Activated effector memory CD4-positive, alpha-beta T cell treated with anti-CD3 and anti-CD28 coated beads, Interleukin-2, amount 50 U/mL, for 16 hours (primary cell): ENCODE data around the gene TMEM106C.
A peak's percentile ranks its signal among the peaks of the same experiment; 100 is the strongest.

Experiments
- DNase-seq: peaks from one replicate; pipeline ENCODE4 v3.0.0-alpha.2; 2020

The TMEM106C gene, protein sequence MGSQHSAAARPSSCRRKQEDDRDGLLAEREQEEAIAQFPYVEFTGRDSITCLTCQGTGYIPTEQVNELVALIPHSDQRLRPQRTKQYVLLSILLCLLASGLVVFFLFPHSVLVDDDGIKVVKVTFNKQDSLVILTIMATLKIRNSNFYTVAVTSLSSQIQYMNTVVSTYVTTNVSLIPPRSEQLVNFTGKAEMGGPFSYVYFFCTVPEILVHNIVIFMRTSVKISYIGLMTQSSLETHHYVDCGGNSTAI

GRCh38 chr12:47963340-47964040 lies at the start of gene TMEM106C:
Gene TMEM106C (plus strand): TSS chr12:47963596. CDS start chr12:47964237, 641 bp downstream.
- peak; percentile 96 for DNase-seq

- peak; percentile 41 for DNase-seq
Measured at GRCh38 chr12:47920913-47921312, 42.5 kb upstream of the TMEM106C start.

- no peak for DNase-seq
Measured at GRCh38 chr12:47921907-47922306, 41.5 kb upstream of the TMEM106C start.

GRCh38 chr12:47927346-47927745 lies 36.0 kb upstream of the TMEM106C start:
- DNase-seq = peak; percentile 17

DNA sequence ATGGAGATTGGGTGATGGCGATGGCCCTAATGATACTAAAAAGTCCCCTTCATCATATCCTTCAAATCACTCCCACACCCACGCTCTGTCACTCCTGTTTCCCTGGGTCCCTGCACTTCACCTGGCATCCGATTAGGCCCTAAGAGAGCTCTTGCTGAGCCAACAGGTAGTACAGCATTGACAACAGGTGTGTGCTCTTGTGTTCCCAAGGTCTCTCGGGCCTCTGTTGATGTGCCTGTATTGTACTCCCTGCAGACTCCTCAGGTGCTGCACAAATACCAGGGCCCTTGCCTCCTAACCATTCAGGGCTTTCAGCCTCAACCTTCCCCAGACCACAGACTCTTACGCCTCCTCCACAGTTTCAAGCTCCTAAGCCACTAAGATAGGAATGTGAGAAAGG lies 32.8 kb upstream of the TMEM106C start:
- peak; percentile 19 for DNase-seq

- DNase-seq = no peak
Measured at GRCh38 chr12:47931187-47931586, 32.2 kb upstream of the TMEM106C start.

GRCh38 chr12:47935184-47935583 lies 28.2 kb upstream of the TMEM106C start:
- peak; percentile 62 for DNase-seq

DNA sequence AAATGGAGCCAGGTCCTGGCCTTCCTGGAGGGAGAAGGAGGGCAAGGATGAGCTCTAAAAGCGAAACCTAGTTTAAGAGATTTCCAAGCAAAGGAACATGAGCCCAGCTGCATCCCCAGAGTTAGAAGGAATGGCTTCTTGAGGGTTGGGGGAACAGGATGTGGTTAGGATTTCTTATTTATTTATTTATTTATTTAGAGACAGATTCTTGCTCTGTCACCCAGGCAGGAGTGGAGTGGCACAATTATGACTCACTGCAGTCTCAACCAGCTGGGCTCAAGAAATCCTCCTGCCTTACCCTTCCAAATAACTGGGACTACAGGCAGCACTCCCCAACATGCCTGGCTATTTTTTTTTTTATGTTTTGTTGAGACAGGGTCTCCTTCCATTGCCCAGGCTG lies 25.3 kb upstream of the TMEM106C start:
- DNase-seq = no peak

- DNase-seq = peak; percentile 39
Measured at GRCh38 chr12:47938594-47938993, 24.8 kb upstream of the TMEM106C start.

GRCh38 chr12:47939009-47939601 lies 24.3 kb upstream of the TMEM106C start:
- DNase-seq = peak; percentile 16

- peak; percentile 62 for DNase-seq
Measured at GRCh38 chr12:47940773-47941474, 22.5 kb upstream of the TMEM106C start.

GRCh38 chr12:47941475-47941780 lies 22.0 kb upstream of the TMEM106C start:
- DNase-seq = no peak

DNA sequence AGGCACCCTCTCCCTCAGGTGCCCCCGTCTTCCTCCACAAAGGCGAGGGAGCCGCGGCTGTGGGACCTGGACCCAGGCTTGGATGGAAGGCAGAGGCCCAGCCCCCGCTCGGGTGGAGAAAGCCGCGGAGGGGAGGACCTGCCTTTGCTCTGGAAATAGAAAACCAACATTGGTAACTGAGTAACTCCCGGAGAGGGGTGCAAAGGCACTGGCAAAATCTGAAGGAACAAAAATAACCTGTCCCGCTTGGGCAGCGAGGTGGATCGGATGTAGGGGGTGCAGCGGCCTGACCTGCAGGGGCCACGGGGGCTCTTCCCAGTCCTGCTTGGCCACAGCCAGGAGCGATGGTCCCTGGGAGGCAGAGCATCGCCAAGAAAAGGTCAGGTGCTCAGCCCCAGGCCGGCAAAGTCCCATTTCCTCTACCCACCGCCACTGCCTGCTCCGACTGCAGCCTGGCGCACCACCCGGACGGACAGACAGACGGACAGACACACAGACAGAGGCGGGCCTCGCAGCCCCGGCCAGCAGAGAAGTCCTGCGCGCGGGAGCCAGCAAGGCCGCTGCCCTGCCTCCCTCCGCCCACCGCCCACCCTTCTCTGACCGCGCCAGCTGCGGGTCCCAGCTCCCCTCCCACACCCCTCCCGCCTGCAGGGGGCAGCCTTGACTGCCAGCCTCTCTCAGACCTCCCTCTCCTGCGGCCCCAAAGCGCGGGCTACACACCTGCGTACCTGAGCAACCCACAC lies 21.4 kb upstream of the TMEM106C start:
- peak; percentile 81 for DNase-seq

GRCh38 chr12:47942614-47943225 lies 20.7 kb upstream of the TMEM106C start:
- DNase-seq = peak; percentile 53

GRCh38 chr12:47943623-47944340 lies 19.6 kb upstream of the TMEM106C start:
- peak; percentile 46 for DNase-seq

DNA sequence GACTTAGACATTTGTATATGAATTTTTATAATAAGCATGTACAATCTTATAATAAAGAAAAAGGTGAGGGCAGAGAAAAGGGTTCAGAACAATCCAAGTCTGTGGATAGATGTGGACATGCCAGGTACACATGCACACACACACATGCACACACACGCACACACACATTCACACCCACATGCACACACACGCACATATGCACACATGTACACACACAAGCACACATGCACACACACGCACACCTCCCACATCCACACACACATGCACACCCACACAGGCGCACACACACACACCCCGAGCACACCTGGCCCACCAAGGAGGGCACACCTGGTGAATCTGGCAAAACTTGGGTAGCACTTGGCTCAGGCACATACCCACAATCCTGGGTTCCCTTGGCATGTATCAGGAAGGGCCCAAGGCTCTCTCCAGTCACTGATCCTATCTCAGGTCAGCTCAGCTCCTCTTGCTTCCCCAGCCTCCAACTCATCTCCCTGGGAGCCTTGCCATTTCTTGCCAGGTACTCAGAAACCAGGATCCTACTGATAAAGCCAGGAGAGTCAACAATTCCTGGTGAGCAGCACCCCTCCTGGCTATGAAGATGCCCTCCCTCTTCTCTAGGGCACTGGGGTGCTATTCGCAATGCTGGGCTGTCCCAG lies 18.6 kb upstream of the TMEM106C start:
- DNase-seq = peak; percentile 43

- no peak for DNase-seq
Measured at GRCh38 chr12:47945341-47945728, 18.1 kb upstream of the TMEM106C start.

DNA sequence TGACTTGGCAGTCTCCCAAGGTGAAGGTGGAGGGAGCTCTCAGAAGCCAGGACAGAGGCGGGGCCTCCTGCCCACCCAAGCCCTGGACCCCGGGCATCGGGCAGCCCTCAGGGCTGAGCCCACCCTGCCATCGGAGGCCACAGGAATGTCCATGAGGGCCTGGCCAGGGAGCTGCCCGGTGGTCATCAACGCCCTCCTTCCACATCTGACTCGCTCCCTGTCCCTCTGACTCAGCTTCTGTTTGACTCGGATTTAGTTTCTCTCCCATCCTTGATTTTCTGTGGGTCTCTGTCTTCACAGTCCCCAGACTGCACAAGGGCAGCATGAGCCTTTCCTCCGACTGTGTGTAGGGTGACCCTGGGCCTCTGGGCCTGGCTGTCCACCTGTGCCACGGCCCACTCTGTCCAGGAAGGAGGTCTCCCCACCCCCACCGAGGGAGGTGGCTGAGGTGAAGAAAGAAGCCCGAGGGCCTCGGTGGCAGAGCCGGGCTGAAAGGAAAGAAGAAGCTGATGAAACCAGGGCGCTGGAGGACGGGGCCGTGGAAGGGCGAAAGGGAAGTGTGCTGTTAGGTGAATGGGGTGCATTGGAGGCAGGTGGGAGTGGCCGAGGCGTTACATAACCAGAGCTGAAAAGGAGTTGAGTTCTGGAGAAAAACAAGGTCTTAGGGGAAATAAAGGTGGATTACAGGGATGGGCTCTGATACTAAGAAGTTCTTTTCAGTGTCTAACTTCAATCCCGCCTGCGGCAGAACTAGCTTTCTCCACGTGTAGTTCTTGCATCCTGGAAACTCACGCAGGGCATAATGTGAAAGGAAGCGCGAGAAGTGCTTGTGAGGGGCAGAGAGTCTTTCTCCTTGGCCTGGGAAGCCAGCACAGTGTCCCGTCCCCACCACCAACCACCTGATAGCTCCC lies 16.7 kb upstream of the TMEM106C start:
- peak; percentile 41 for DNase-seq

DNA sequence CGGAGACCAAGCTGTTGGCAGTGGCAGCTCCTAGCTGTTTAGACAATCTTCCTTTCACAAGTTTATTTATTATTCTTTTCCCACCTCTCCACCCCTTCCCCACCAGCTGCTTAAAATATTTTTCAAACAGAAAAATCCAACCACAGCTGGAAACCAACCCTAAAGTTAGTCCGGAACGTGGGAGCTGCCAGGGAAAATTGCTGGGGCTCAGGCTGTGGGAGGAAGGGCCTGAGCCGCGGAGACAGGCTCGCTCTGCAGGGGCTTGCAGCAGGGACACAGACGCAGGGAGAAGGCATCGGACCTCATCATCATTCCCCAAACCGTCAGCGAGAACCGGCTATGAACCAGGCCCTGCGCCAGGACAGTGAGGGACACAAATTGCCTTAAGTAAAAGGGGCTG lies 16.1 kb upstream of the TMEM106C start:
- peak; percentile 21 for DNase-seq
